WERI-Rb-1 (cell line): ENCODE measurements around the gene SSR2.

ENCODE experiments used
- DNase-seq: peaks from one replicate; pipeline ENCODE4 v3.0.0-alpha.2; 2020
- H3K27ac ChIP-seq: fragments of 250-450 bp; sonication (Bioruptor Pico); 2 replicates; pipeline ENCODE4 v1.5.1; 2020; ENCODE audit warnings: mild to moderate bottlenecking, moderate library complexity
- H3K27me3 ChIP-seq: fragments of 250-450 bp; sonication (Bioruptor Pico); 2 replicates; pipeline ENCODE4 v1.5.1; 2021; ENCODE audit warnings: mild to moderate bottlenecking, low read depth, moderate library complexity; ENCODE audit not compliant: insufficient read depth, severe bottlenecking
- H3K36me3 ChIP-seq: fragments of 250-450 bp; sonication (Bioruptor Pico); 2 replicates; pipeline ENCODE4 v1.5.1; 2020; ENCODE audit warnings: mild to moderate bottlenecking, moderate library complexity
- H3K4me3 ChIP-seq: 2 replicates; pipeline ENCODE4 v1.5.1; 2011; ENCODE audit warnings: low read depth, mild to moderate bottlenecking, control low read depth, low read length
- H3K9me3 ChIP-seq: fragments of 250-450 bp; sonication (Bioruptor Pico); 2 replicates; pipeline ENCODE4 v1.5.1; 2021; ENCODE audit warnings: mild to moderate bottlenecking, moderate library complexity; ENCODE audit not compliant: severe bottlenecking
- TF ChIP-seq, protein P1 (sequence below): IDR thresholded peaks from 2 replicates; pipeline ENCODE4 v1.5.1; 2011; ENCODE audit warnings: low read depth, mild to moderate bottlenecking, control low read depth, inconsistent platforms, low read length

Gene SSR2

DNA sequence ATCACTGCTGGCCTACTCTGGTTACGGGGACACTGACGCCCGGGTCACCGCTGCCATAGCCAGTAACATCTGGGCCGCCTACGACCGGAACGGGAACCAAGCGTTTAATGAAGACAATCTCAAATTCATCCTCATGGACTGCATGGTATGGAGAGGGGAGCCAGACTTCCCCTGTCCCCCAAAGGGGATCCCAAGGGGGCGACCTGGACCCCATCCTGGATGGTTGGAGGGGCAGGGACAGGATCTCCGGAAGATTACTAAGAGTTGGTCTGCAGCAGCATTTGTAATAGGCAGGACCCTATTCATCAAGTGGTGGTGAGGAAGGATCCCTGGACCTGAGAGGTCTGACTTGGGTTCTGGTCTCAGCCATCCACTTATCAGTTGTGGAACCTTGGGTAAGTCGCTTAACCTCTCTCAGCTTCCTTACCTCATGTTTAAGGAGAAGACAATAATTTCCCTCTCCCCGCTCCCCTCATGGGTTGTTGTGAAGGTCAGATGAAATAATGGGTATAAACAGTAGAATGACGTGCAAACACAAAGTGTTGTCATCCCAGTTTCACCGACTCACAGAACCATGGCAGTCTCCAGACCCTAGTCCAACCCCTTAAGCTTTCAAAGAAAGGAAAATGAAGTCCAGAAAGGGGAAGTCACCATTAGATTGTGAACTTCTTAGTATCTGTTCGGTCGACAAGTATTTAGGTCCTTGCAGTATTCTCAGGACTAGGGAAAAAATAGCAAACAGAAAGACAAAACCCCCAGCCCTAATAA lies 34.7 kb upstream of the SSR2 start:
- Histone ChIP-seq H3K9me3 (no peaks in the 10 kb centered on the region), H3K27me3 (no peaks in the 10 kb centered on the region), H3K36me3 (peaks cover 44% of the 10 kb centered on the region), H3K4me3 (peak overlapping the region; percentile 85), H3K27ac (peak overlapping the region; percentile 98)
- TF ChIP-seq, protein P1, sequence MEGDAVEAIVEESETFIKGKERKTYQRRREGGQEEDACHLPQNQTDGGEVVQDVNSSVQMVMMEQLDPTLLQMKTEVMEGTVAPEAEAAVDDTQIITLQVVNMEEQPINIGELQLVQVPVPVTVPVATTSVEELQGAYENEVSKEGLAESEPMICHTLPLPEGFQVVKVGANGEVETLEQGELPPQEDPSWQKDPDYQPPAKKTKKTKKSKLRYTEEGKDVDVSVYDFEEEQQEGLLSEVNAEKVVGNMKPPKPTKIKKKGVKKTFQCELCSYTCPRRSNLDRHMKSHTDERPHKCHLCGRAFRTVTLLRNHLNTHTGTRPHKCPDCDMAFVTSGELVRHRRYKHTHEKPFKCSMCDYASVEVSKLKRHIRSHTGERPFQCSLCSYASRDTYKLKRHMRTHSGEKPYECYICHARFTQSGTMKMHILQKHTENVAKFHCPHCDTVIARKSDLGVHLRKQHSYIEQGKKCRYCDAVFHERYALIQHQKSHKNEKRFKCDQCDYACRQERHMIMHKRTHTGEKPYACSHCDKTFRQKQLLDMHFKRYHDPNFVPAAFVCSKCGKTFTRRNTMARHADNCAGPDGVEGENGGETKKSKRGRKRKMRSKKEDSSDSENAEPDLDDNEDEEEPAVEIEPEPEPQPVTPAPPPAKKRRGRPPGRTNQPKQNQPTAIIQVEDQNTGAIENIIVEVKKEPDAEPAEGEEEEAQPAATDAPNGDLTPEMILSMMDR = no peak
- no peak for DNase-seq

DNA sequence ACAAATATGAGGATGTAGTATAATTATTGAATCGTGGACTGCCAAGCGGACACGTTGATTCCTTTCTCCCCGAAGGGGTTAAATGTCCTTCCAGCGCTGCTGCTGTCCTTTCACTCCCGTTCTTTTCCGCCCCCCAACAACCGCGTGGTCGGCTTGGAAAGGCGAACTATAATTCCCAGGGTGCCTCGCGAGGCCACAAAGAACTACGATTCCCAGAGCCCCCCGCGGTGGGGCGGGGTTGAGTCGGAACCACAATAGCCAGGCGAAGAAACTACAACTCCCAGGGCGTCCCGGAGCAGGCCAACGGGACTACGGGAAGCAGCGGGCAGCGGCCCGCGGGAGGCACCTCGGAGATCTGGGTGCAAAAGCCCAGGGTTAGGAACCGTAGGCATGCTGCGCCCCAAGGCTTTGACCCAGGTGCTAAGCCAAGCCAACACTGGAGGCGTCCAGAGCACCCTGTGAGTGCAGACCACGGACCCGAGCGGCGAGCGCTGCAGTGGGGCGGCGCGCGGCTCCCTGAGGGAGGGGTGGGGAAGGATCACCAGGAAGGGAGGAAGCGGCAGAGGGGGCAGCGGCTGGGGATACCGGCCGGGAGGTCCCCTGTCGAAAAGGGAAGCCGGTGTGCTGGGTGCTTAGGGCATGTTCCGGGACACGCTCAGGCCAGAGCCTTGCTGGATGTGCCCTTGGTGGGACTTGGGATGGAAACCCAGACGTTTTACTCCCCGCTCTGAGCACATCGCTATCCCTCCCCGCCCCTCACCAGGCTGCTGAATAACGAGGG lies 33.9 kb upstream of the SSR2 start, which contains the start of gene LAMTOR2:
Gene LAMTOR2 (plus strand): TSS at position 283 of the 781 bp plus-strand sequence. CDS start 108 bp downstream, at position 391.
- Histone ChIP-seq H3K27ac (peak within 1 kb of the TSS; percentile 98), H3K4me3 (peak within 1 kb of the TSS; percentile 85), H3K36me3 (peaks cover 52% of the 10 kb centered on the region), H3K9me3 (no peaks in the 10 kb centered on the region), H3K27me3 (no peaks in the 10 kb centered on the region)
- peak; percentile 100 for DNase-seq
- TF ChIP-seq, protein P1 = 0 out of 2 replicates have a peak, but pooled peaks have one; percentile 15

DNA sequence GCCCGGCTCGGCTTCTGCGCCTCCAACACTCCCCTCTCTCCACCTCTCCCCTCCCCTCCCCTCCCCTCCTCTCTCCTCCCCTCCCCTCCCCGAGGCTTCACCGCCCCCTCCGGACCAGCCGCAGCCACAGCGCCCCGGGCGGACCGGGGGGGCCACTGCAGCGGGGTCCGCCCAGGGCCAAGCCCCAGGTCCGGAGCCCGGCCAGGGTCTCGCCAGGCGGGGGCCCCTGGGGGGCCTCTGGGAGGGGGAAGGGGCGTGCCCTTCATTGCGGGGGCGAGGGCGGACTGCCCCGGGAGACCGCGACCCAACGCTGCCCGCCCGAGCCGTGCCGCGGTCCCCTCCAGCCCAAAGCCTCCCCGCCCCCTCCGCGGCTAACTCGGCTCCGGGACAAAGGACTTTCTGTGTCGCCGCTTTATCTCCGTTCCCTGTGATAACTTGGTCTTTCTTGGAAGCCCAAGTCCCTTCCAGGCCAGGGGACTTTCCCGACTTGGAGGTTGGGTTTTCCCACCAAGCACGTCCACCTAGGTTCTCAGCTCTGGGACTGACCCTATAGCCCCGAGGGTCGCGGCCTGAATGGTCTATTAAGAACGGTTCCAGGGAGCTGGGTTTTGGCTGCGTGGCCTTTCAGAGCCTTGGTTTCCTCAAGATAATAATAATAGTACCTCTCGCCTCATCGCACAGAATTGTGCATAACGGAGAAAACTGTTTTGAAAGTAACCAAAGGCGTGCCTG lies 33.2 kb upstream of the SSR2 start, which contains the start of gene UBQLN4:
Gene UBQLN4 (minus strand): TSS at position 31 of the 732 bp plus-strand sequence. CDS start 97 bp downstream, outside the sequence.
- H3K27ac ChIP-seq = peak within 1 kb of the TSS; percentile 98
- no peaks in the 10 kb centered on the region for H3K27me3 ChIP-seq
- peak within 1 kb of the TSS; percentile 87 for H3K4me3 ChIP-seq
- H3K9me3 ChIP-seq = no peaks in the 10 kb centered on the region
- TF ChIP-seq, protein P1 = peak; percentile 76
- H3K36me3 ChIP-seq = peaks cover 59% of the 10 kb centered on the region
- DNase-seq = peak; percentile 97

DNA sequence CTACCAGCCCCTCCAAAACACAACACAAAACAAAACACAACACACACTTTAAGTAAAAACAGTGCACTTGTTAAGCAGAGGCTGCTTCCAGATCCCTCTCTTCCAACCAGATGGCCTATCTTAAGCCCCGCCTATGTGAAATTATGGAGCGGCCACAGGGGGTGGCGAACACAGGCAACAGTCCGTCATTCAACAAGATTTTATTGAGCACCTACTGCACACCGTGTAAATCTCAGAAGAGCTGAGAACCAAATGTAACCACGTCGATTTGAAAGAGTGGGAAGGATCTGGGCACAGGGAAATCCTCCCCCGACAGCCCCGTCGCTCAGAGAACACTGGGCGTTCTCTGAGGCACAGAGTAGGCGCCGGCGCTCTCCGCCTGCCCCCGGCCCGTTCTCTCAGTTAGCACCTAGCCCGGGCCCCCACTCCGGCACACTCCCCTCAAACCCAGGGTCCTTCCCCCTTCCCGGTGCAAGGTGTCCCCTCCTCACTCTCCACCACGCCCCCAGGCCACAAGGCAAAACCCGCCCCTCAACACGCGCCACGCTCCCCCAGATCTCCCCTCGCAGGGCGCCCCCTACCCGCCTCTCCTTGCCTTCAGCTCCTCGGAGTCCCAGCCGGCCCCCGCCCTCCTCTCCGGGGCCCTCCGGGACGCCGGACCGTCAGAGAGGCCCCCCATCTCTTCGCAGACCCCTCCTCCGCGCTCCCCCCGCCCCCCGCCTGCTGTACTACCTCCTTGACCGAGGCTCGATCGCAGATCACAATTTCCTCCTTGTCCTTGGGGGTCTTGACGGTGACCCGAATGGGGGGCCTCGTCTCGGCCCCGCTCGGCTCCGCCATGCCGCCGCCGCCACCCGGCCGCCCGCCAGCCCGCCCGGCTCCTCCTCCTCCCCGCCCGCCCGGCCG lies 32.4 kb upstream of the SSR2 start:
- Histone ChIP-seq H3K27me3 (no peaks in the 10 kb centered on the region), H3K9me3 (no peaks in the 10 kb centered on the region), H3K27ac (peak overlapping the region; percentile 98), H3K4me3 (peak overlapping the region; percentile 87), H3K36me3 (peaks cover 62% of the 10 kb centered on the region)
- peak; percentile 93 for DNase-seq
- TF ChIP-seq, protein P1 = peak; percentile 79
